WTC11 (cell line): Measurements from ENCODE around the gene ALX4. TPM values are rescaled to one million over a fixed set of nuclear protein-coding genes. Genes with fewer than 3 reads are reported as not detected.

ENCODE experiments used
- ATAC-seq: fragments of 200-7000 bp; cut with Tn5 transposase; 2 replicates; pipeline ENCODE4 v1.10.0; 2021; ENCODE audit warnings: mild to moderate bottlenecking, moderate library complexity
- CTCF ChIA-PET: fragments of 300-600 bp; sonication (Branson Sonifier 250); formaldehyde crosslinking; loops from one replicate; lab custom pipeline; 2021; ENCODE audit warnings: antibody characterized with exemption; lab: Charles Lee
- POLR2A ChIA-PET: fragments of 350-600 bp; sonication (Branson Sonifier 250); formaldehyde crosslinking; loops from one replicate; lab custom pipeline; 2021; ENCODE audit warnings: antibody characterized with exemption; lab: Charles Lee
- DNase-seq: peaks from one replicate; pipeline ENCODE4 v3.0.0; 2021; ENCODE audit warnings: low spot score
- H3K27ac Mint-ChIP-seq: 2 replicates; pipeline ENCODE4 v1.8.0; 2021; ENCODE audit warnings: mixed read lengths
- H3K27me3 Mint-ChIP-seq: 2 replicates; pipeline ENCODE4 v1.8.0; 2021; ENCODE audit warnings: low read depth, mild to moderate bottlenecking, moderate library complexity, mixed read lengths
- H3K36me3 Mint-ChIP-seq: 2 replicates; pipeline ENCODE4 v1.8.0; 2021; ENCODE audit warnings: mixed read lengths
- H3K4me1 Mint-ChIP-seq: 2 replicates; pipeline ENCODE4 v1.8.0; 2022; ENCODE audit warnings: mixed read lengths
- H3K4me3 Mint-ChIP-seq: 2 replicates; pipeline ENCODE4 v1.8.0; 2021; ENCODE audit warnings: mild to moderate bottlenecking, moderate library complexity, mixed read lengths
- H3K9me3 Mint-ChIP-seq: 2 replicates; pipeline ENCODE4 v1.8.0; 2021; ENCODE audit warnings: mixed read lengths
- ARID4B ChIP-seq: sonication (generic); formaldehyde crosslinking; IDR thresholded peaks from 2 replicates; pipeline ENCODE4 v1.8.0; 2023; ENCODE audit warnings: missing genetic modification reagents, mild to moderate bottlenecking, borderline replicate concordance
- CBFB ChIP-seq: sonication (generic); formaldehyde crosslinking; IDR thresholded peaks from 2 replicates; pipeline ENCODE4 v1.8.1; 2022; ENCODE audit warnings: mild to moderate bottlenecking, low read depth, missing genetic modification reagents
- FOXK1 ChIP-seq: sonication (generic); formaldehyde crosslinking; IDR thresholded peaks from 2 replicates; pipeline ENCODE4 v1.8.0; 2022; ENCODE audit warnings: mild to moderate bottlenecking, moderate library complexity, missing genetic modification reagents
- GABPB1 ChIP-seq: sonication (generic); formaldehyde crosslinking; IDR thresholded peaks from 2 replicates; pipeline ENCODE4 v1.8.1; 2023; ENCODE audit warnings: mild to moderate bottlenecking, missing genetic modification reagents
- JUN ChIP-seq: sonication (generic); formaldehyde crosslinking; IDR thresholded peaks from 2 replicates; pipeline ENCODE4 v1.8.0; 2023; ENCODE audit warnings: mild to moderate bottlenecking, missing genetic modification reagents
- KAT7 ChIP-seq: sonication (generic); formaldehyde crosslinking; IDR thresholded peaks from 2 replicates; pipeline ENCODE4 v1.8.1; 2023; ENCODE audit warnings: missing genetic modification reagents, mild to moderate bottlenecking, borderline replicate concordance
- NFATC4 ChIP-seq: fragments of 250-450 bp; sonication (Bioruptor Pico); IDR thresholded peaks from 2 replicates; pipeline ENCODE4 v1.9.0; 2021; ENCODE audit warnings: mild to moderate bottlenecking
- NFYB ChIP-seq: sonication (generic); formaldehyde crosslinking; conservative IDR thresholded peaks from 2 replicates; pipeline ENCODE4 v1.8.0; 2022; ENCODE audit warnings: low read depth, missing genetic modification reagents
- NR2C2 ChIP-seq: sonication (generic); formaldehyde crosslinking; IDR thresholded peaks from 2 replicates; pipeline ENCODE4 v1.8.0; 2022; ENCODE audit warnings: mild to moderate bottlenecking, missing genetic modification reagents
- PRRX2 ChIP-seq: fragments of 250-450 bp; sonication (Bioruptor Pico); IDR thresholded peaks from 2 replicates; pipeline ENCODE4 v1.8.0; 2021; ENCODE audit warnings: mild to moderate bottlenecking
- RELA ChIP-seq: sonication (generic); formaldehyde crosslinking; IDR thresholded peaks from 2 replicates; pipeline ENCODE4 v1.8.1; 2022; ENCODE audit warnings: missing genetic modification reagents, mild to moderate bottlenecking, borderline replicate concordance
- SMAD4 ChIP-seq: sonication (generic); formaldehyde crosslinking; IDR thresholded peaks from 2 replicates; pipeline ENCODE4 v1.8.0; 2022; ENCODE audit warnings: mild to moderate bottlenecking, missing genetic modification reagents
- TEAD1 ChIP-seq: sonication (generic); formaldehyde crosslinking; IDR thresholded peaks from 2 replicates; pipeline ENCODE4 v1.8.0; 2022; ENCODE audit warnings: mild to moderate bottlenecking, missing genetic modification reagents
- TEAD4 ChIP-seq: sonication (generic); formaldehyde crosslinking; IDR thresholded peaks from 2 replicates; pipeline ENCODE4 v1.8.0; 2022; ENCODE audit warnings: mild to moderate bottlenecking, missing genetic modification reagents
- USF1 ChIP-seq: sonication (generic); formaldehyde crosslinking; IDR thresholded peaks from 2 replicates; pipeline ENCODE4 v1.8.0; 2022; ENCODE audit warnings: mild to moderate bottlenecking, missing genetic modification reagents
- ZNF138 ChIP-seq: sonication (generic); formaldehyde crosslinking; conservative IDR thresholded peaks from 2 replicates; pipeline ENCODE4 v1.8.1; 2022; ENCODE audit warnings: mild to moderate bottlenecking, moderate library complexity, missing genetic modification reagents
- ZNF232 ChIP-seq: sonication (generic); formaldehyde crosslinking; IDR thresholded peaks from 2 replicates; pipeline ENCODE4 v1.8.0; 2022; ENCODE audit warnings: mild to moderate bottlenecking, missing genetic modification reagents
- ZNF423 ChIP-seq: fragments of 250-450 bp; sonication (Bioruptor Pico); IDR thresholded peaks from 2 replicates; pipeline ENCODE4 v2.1.2; 2022; ENCODE audit warnings: mild to moderate bottlenecking, moderate library complexity
- total RNA-seq: library from RNA; stranded (reverse); gene quantifications from 3 replicates; pipeline ENCODE4 v1.2.3, GENCODE V29; 2021
- TF ChIP-seq, protein P1 (sequence below): sonication (generic); formaldehyde crosslinking; IDR thresholded peaks from 2 replicates; pipeline ENCODE4 v1.8.1; 2022; ENCODE audit warnings: missing genetic modification reagents, borderline replicate concordance
- TF ChIP-seq, protein P2 (sequence below): sonication (generic); formaldehyde crosslinking; IDR thresholded peaks from 2 replicates; pipeline ENCODE4 v1.8.1; 2023; ENCODE audit warnings: mild to moderate bottlenecking, moderate library complexity, missing genetic modification reagents

ALX4 gene
- total RNA-seq, 1 experiment from 2014 or later: not detected

DNA sequence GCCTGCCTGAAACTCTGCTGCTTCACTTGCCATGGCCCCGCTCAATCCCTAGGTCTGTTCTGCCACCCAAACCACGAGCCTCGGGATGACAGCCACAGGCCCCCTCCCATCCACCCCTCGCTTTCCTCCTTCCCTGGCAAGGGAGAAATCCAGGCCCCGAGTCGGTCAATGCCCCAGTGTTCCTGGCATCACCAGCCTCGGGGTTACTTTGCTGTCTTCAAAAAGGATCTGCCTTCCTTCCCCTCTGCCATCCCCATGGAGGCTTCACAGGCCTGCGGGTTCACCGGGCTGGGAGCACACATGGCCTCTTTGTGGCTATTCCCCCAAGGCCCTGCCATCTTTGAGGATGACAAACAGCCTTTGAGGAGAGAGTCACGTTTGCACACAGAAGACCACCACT lies 38.8 kb upstream of the ALX4 start:
- ATAC-seq: no peak
- H3K4me3 Mint-ChIP-seq: no peak overlapping the region
- no peaks in the 10 kb centered on the region for H3K36me3 Mint-ChIP-seq
- CTCF ChIA-PET: no interaction called here
- POLR2A ChIA-PET: no interaction called here
- no peak for TF ChIP-seq RELA
- no peak for TF ChIP-seq TEAD1 (CRISPR knock-in tag)
- no peak for TF ChIP-seq ARID4B (CRISPR knock-in tag)
- no peak for TF ChIP-seq SMAD4 (CRISPR knock-in tag)
- no peak for TF ChIP-seq KAT7
- no peaks in the 10 kb centered on the region for H3K9me3 Mint-ChIP-seq
- H3K27ac Mint-ChIP-seq: no peak overlapping the region
- no peak for DNase-seq
- H3K4me1 Mint-ChIP-seq: peaks cover 3% of the 10 kb centered on the region; the same call in 1 of the 2 replicates
- H3K27me3 Mint-ChIP-seq: no peaks in the 10 kb centered on the region; the same call in none of the 2 replicates

DNA sequence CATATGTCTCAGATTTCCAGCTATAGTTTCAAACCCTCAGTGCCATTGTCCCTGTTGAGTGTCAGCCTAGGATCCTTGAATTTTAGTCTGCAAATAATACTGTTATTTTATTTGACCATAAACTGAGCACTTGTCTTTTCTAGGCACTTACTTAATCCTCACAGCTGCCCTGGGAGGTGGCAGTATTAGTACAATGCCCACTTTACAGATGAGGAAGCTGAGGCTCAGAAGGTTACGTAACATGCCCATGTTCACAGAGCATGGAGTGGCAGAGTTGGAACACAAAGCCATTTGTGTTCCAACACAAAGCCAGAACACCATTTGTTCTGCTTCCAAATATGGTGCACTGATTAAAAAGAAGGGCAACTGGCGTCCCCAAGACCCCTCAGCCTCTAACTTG lies 38.2 kb upstream of the ALX4 start:
- H3K36me3 Mint-ChIP-seq: no peaks in the 10 kb centered on the region
- no peak for ATAC-seq
- no peak overlapping the region for H3K4me3 Mint-ChIP-seq
- no peak overlapping the region for H3K27ac Mint-ChIP-seq
- ChIA-PET POLR2A (no interaction called here), CTCF (no interaction called here)
- DNase-seq: no peak
- no peaks in the 10 kb centered on the region for H3K9me3 Mint-ChIP-seq
- H3K27me3 Mint-ChIP-seq: no peaks in the 10 kb centered on the region; the same call in none of the 2 replicates
- no peak for TF ChIP-seq USF1 (CRISPR knock-in tag)
- TF ChIP-seq, protein P1, sequence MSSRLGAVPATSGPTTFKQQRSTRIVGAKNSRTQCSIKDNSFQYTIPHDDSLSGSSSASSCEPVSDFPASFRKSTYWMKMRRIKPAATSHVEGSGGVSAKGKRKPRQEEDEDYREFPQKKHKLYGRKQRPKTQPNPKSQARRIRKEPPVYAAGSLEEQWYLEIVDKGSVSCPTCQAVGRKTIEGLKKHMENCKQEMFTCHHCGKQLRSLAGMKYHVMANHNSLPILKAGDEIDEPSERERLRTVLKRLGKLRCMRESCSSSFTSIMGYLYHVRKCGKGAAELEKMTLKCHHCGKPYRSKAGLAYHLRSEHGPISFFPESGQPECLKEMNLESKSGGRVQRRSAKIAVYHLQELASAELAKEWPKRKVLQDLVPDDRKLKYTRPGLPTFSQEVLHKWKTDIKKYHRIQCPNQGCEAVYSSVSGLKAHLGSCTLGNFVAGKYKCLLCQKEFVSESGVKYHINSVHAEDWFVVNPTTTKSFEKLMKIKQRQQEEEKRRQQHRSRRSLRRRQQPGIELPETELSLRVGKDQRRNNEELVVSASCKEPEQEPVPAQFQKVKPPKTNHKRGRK (CRISPR knock-in tag): no peak
- TF ChIP-seq, protein P2, sequence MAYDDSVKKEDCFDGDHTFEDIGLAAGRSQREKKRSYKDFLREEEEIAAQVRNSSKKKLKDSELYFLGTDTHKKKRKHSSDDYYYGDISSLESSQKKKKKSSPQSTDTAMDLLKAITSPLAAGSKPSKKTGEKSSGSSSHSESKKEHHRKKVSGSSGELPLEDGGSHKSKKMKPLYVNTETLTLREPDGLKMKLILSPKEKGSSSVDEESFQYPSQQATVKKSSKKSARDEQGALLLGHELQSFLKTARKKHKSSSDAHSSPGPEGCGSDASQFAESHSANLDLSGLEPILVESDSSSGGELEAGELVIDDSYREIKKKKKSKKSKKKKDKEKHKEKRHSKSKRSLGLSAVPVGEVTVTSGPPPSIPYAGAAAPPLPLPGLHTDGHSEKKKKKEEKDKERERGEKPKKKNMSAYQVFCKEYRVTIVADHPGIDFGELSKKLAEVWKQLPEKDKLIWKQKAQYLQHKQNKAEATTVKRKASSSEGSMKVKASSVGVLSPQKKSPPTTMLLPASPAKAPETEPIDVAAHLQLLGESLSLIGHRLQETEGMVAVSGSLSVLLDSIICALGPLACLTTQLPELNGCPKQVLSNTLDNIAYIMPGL: no peak
- no peak for TF ChIP-seq FOXK1 (CRISPR knock-in tag)
- no peak for TF ChIP-seq GABPB1 (CRISPR knock-in tag)
- no peak for TF ChIP-seq NR2C2 (CRISPR knock-in tag)
- TF ChIP-seq TEAD4 (CRISPR knock-in tag): no peak
- no peak for TF ChIP-seq CBFB (CRISPR knock-in tag)
- TF ChIP-seq NFATC4 (CRISPR knock-in tag): no peak
- TF ChIP-seq ZNF423: no peak
- no peak for TF ChIP-seq PRRX2
- peaks cover 3% of the 10 kb centered on the region; the same call in 1 of the 2 replicates for H3K4me1 Mint-ChIP-seq

- Mint-ChIP-seq H3K9me3 (no peaks in the 10 kb centered on the region), H3K36me3 (no peaks in the 10 kb centered on the region), H3K4me3 (no peak overlapping the region), H3K4me1 (peaks cover 3% of the 10 kb centered on the region; the same call in 1 of the 2 replicates), H3K27ac (no peak overlapping the region), H3K27me3 (no peaks in the 10 kb centered on the region; the same call in none of the 2 replicates)
- POLR2A ChIA-PET: no interaction called here
- DNase-seq: no peak
- ATAC-seq: no peak
- CTCF ChIA-PET: no interaction called here
- TF ChIP-seq RELA (no peak), JUN (CRISPR knock-in tag) (no peak), ARID4B (CRISPR knock-in tag) (no peak), ZNF232 (CRISPR knock-in tag) (no peak), NFYB (CRISPR knock-in tag) (no peak), ZNF138 (CRISPR knock-in tag) (no peak)
Measured at GRCh38 chr11:44347538-44347937, 37.6 kb upstream of the ALX4 start.
